ENCODE measurements around the gene ARSJ.

DNA sequence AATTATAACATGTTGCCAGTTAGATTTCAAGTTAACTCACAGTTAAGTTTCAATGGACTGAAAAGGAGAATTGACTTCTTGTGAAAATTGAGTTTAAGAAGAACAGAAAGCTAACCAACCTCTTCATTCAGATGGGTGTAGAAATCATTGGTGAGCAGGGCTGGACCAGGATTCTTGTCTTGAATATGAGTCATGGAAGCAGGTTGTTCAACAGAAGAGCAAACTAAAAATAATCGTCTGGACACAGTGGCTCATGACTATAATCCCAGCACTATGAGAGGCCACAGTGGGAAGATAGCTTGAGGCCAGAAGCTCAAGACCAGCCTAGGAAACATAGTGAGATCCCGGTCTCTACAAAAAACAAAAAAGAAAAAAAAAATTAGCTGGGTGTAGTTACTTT is 98.2 kb downstream of the ARSJ start:
- TF ChIP-seq, protein P1, sequence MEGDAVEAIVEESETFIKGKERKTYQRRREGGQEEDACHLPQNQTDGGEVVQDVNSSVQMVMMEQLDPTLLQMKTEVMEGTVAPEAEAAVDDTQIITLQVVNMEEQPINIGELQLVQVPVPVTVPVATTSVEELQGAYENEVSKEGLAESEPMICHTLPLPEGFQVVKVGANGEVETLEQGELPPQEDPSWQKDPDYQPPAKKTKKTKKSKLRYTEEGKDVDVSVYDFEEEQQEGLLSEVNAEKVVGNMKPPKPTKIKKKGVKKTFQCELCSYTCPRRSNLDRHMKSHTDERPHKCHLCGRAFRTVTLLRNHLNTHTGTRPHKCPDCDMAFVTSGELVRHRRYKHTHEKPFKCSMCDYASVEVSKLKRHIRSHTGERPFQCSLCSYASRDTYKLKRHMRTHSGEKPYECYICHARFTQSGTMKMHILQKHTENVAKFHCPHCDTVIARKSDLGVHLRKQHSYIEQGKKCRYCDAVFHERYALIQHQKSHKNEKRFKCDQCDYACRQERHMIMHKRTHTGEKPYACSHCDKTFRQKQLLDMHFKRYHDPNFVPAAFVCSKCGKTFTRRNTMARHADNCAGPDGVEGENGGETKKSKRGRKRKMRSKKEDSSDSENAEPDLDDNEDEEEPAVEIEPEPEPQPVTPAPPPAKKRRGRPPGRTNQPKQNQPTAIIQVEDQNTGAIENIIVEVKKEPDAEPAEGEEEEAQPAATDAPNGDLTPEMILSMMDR (conservative IDR thresholded peaks at IDR 0.05; ENCODE audit: low read depth in 2 of 2) = no peak
- no peak for TF ChIP-seq POLR2AphosphoS5 (IDR thresholded peaks at IDR 0.05; ENCODE audit: low read depth)
- TF ChIP-seq JUNB (IDR thresholded peaks at IDR 0.05; ENCODE audit: unreplicated experiment) = no peak
- TF ChIP-seq, protein P2, sequence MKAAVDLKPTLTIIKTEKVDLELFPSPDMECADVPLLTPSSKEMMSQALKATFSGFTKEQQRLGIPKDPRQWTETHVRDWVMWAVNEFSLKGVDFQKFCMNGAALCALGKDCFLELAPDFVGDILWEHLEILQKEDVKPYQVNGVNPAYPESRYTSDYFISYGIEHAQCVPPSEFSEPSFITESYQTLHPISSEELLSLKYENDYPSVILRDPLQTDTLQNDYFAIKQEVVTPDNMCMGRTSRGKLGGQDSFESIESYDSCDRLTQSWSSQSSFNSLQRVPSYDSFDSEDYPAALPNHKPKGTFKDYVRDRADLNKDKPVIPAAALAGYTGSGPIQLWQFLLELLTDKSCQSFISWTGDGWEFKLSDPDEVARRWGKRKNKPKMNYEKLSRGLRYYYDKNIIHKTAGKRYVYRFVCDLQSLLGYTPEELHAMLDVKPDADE (IDR thresholded peaks at IDR 0.05) = no peak
- no peak for TF ChIP-seq EZH2 (IDR thresholded peaks at IDR 0.05; ENCODE audit: low read depth, unreplicated experiment)
- TF ChIP-seq EZH2phosphoT487 (IDR thresholded peaks at IDR 0.05; ENCODE audit: unreplicated experiment) = no peak
- TF ChIP-seq STAT1 (IDR thresholded peaks at IDR 0.05; ENCODE audit: unreplicated experiment) = no peak
- TF ChIP-seq CREB1 (CRISPR knock-in tag; IDR thresholded peaks at IDR 0.05; ENCODE audit: low read depth) = no peak
- TF ChIP-seq, protein P3, sequence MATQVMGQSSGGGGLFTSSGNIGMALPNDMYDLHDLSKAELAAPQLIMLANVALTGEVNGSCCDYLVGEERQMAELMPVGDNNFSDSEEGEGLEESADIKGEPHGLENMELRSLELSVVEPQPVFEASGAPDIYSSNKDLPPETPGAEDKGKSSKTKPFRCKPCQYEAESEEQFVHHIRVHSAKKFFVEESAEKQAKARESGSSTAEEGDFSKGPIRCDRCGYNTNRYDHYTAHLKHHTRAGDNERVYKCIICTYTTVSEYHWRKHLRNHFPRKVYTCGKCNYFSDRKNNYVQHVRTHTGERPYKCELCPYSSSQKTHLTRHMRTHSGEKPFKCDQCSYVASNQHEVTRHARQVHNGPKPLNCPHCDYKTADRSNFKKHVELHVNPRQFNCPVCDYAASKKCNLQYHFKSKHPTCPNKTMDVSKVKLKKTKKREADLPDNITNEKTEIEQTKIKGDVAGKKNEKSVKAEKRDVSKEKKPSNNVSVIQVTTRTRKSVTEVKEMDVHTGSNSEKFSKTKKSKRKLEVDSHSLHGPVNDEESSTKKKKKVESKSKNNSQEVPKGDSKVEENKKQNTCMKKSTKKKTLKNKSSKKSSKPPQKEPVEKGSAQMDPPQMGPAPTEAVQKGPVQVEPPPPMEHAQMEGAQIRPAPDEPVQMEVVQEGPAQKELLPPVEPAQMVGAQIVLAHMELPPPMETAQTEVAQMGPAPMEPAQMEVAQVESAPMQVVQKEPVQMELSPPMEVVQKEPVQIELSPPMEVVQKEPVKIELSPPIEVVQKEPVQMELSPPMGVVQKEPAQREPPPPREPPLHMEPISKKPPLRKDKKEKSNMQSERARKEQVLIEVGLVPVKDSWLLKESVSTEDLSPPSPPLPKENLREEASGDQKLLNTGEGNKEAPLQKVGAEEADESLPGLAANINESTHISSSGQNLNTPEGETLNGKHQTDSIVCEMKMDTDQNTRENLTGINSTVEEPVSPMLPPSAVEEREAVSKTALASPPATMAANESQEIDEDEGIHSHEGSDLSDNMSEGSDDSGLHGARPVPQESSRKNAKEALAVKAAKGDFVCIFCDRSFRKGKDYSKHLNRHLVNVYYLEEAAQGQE (IDR thresholded peaks at IDR 0.05; ENCODE audit: unreplicated experiment) = no peak

All from GM23338 (cell line).